Measurements from ENCODE around the gene BMP2.

DNA sequence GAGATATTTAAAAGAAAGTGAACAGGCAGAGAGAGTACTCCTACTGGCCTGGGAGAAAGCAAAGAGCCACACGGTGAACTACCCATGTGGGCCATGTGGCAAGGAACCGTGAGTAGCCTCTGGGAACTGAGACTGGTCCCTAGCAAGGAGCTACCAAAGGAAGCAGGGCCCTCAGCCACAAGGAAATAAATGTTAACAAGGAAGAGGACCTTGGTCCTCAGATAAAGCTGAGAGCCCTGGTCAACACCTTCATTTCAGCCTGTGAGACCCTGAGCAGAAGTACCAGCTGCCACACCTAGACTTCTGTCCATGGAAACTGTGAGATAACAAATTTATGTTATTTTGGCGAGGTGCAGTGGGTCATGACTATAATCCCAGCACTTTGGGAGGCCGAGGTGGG is 25.3 kb downstream of the BMP2 start:
- TF ChIP-seq EZH2 (IDR thresholded peaks at IDR 0.05), result no peak
- no peak for TF ChIP-seq POLR2AphosphoS5 (IDR thresholded peaks at IDR 0.05; ENCODE audit: borderline replicate concordance, low read depth, low read length)
